Body of pancreas (tissue), 4 donors: ENCODE results near the gene PBX1. TPM values are rescaled to one million over a fixed set of nuclear protein-coding genes. Genes with fewer than 3 reads are reported as not detected.

Experiments
- ATAC-seq: fragments of 150-250 bp; one replicate; pipeline ENCODE4 v1.9.1; 2016
- DNase-seq, 4 donors: peaks; one replicate each; pipeline ENCODE4 v3.0.0-alpha.2; 2019
- H3K27ac ChIP-seq, 4 donors: fragments of 200-600 bp; sonication (generic); 1 replicate in 3 of 4; 2 replicates in 1 of 4; pipeline versions ENCODE4 v1.5.1 to v1.6.1; 2016 to 2019; ENCODE audit warnings: mild to moderate bottlenecking in 1 of 4, mixed read lengths in 1 of 4, moderate library complexity in 1 of 4
- H3K27me3 ChIP-seq, 2 donors: fragments of 200-600 bp; sonication (generic); one replicate each; pipeline ENCODE4 v1.6.0; 2016; ENCODE audit warnings: mild to moderate bottlenecking in 1 of 2
- H3K36me3 ChIP-seq, 2 donors: fragments of 200-600 bp; sonication (generic); replicated peaks in 1 of 2; 2 replicates each; pipeline ENCODE4 v1.5.1; 2016; ENCODE audit warnings: low read depth in 2 of 2; ENCODE audit not compliant: insufficient read depth in 1 of 2
- H3K4me1 ChIP-seq: fragments of 200-600 bp; sonication (generic); one replicate; pipeline ENCODE4 v1.6.0; 2016
- H3K4me3 ChIP-seq, 2 donors: fragments of 200-600 bp; sonication (generic); 1 replicate in 1 of 2; 2 replicates in 1 of 2; pipeline ENCODE4 v1.5.1; 2016 to 2019
- H3K9me3 ChIP-seq, 3 donors: fragments of 200-600 bp; sonication (generic); 1 replicate in 2 of 3; 2 replicates in 1 of 3; pipeline ENCODE4 v1.5.1; 2016
- CTCF ChIP-seq, 7 experiments: fragments of 450-650 bp in 4 of 7; fragments of 200-600 bp in 3 of 7; sonication (generic) in 3 of 7; IDR thresholded peaks; one replicate each; pipeline ENCODE4 v1.5.1; 2016 to 2019; ENCODE audit warnings: antibody characterized with exemption in 7 of 7
- POLR2A ChIP-seq, 3 donors: fragments of 450-650 bp; IDR thresholded peaks; one replicate each; pipeline ENCODE4 v1.6.1; 2016; ENCODE audit warnings: antibody characterized with exemption in 3 of 3, mild to moderate bottlenecking in 2 of 3
- WGBS, 2 donors: methylation state at CpG; one replicate each; pipeline ENCODE4 v1.1.5; 2017; 5-methylcytosine and 5-hydroxymethylcytosine counted together
- intact Hi-C: fragments of 100-400 bp; cut with DNase I; formaldehyde crosslinking; loops from one replicate; pipeline ENCODE4 v1.15.1; 2023
- total RNA-seq, 2 donors: library from RNA; depleted of rRNA; stranded (reverse); fragments of >200 nt; gene quantifications; one replicate each; pipeline ENCODE4 v1.1.0, GENCODE V29; 2016

PBX1 gene
- total RNA-seq, 2 donors from 2014 or later: 83.1 to 111 TPM

- Histone ChIP-seq H3K27ac (no peak overlapping the region), H3K36me3 (no peaks in the 10 kb centered on the region), H3K4me3 (no peak overlapping the region), H3K9me3 (no peaks in the 10 kb centered on the region), H3K27me3 (no peaks in the 10 kb centered on the region), H3K4me1 (peaks cover 22% of the 10 kb centered on the region)
- ATAC-seq (no peak), DNase-seq (no peak)
- intact Hi-C loops: no loop called here
- TF ChIP-seq POLR2A (IDR thresholded peaks at IDR 0.05): no peak
- no peak for TF ChIP-seq CTCF (IDR thresholded peaks at IDR 0.05)
- 95 to 97% methylated on average over 8 of the region's 8 CpGs for WGBS, 2 donors
These were observed 177.2 kb downstream of the PBX1 start for GRCh38 chr1:164736137-164736536.

DNA sequence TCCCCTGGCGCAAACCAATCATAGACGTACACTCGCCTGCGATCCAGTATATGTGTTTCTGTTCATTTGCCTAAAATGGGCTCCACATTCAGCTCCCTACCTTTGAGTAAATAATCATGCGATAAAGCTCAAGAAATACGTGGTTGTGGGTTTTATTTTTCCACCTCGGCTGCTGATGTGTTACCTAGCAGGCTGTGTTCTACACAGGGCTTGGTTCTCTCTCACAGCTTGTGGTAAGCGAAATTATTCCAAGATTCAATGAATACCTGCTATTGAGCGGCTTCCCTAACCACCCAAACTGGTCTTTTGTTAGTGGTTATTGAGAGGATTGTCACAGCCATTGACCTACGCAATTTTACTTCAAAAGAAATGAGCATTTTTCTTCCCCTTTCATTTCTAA is 180.2 kb downstream of the PBX1 start:
- Histone ChIP-seq H3K4me1 (peaks cover 26% of the 10 kb centered on the region), H3K36me3 (no peaks in the 10 kb centered on the region), H3K27me3 (no peaks in the 10 kb centered on the region), H3K4me3 (no peak overlapping the region), H3K9me3 (no peaks in the 10 kb centered on the region), H3K27ac (no peak overlapping the region)
- WGBS, 2 donors: 72 to 79% methylated on average over 10 of the region's 10 CpGs
- DNase-seq: no peak
- TF ChIP-seq POLR2A (IDR thresholded peaks at IDR 0.05): no peak
- TF ChIP-seq CTCF (IDR thresholded peaks at IDR 0.05): no peak
- no peak for ATAC-seq
- intact Hi-C loops: no loop called here

DNA sequence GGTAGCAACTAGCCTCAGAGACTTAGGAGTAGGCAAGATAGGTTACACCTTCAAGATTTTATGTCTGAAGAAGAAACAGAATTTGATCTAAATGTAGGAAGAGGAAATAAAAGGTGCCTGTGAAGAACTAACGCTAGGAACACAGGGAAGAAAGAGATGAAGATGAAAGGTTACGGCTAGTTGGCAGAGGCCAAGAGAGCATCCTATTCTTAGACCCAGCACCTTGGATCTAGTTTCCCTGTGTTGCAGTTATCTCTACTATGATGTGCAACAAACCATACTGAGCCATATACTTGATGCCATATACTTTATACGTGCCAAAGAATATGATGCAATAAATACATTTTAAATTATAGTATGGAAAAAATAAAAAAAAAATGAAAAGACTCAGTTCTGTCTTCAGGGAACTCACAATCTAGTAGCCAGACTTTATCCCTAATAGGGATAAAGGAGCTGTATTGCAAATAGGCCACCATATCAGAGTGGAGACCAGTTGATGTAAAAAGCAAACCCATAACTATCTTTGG is 181.1 kb downstream of the PBX1 start:
- intact Hi-C loops: no loop called here
- no peak for ATAC-seq
- no peak for TF ChIP-seq CTCF (IDR thresholded peaks at IDR 0.05)
- no peak for TF ChIP-seq POLR2A (IDR thresholded peaks at IDR 0.05)
- H3K27me3 ChIP-seq: no peaks in the 10 kb centered on the region
- WGBS, 2 donors: 84 to 88% methylated on average over 3 of the region's 3 CpGs
- DNase-seq: no peak
- H3K4me1 ChIP-seq: peaks cover 26% of the 10 kb centered on the region
- H3K9me3 ChIP-seq: no peaks in the 10 kb centered on the region
- H3K36me3 ChIP-seq: no peaks in the 10 kb centered on the region
- no peak overlapping the region for H3K4me3 ChIP-seq
- peak overlapping the region in 1 of 4 donors; percentile 7 for H3K27ac ChIP-seq

DNA sequence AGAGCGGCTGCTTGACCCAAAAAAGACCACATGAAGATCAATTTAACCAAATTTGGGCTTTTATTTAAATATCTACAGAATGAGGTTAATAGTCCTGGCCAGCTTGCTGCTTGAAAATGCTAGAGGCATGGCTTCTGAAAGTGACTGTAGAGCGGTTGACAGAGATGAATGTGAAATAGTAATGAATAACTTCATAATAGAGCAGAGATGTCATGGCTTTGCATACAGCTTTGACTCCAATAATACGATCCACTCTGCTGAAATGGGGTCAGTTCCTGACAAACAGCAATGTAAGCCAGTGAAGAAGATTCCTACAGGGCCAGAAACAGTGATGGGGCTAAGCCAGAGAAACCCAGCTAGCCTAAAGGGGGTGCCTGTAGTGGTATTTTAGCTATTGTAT is 183.8 kb downstream of the PBX1 start:
- Histone ChIP-seq H3K9me3 (no peaks in the 10 kb centered on the region), H3K27me3 (no peaks in the 10 kb centered on the region), H3K27ac (no peak overlapping the region), H3K36me3 (no peaks in the 10 kb centered on the region), H3K4me3 (no peak overlapping the region), H3K4me1 (peaks cover 33% of the 10 kb centered on the region)
- 86 to 93% methylated on average over 3 of the region's 3 CpGs for WGBS, 2 donors
- no peak for ATAC-seq
- TF ChIP-seq POLR2A (IDR thresholded peaks at IDR 0.05): no peak
- TF ChIP-seq CTCF (IDR thresholded peaks at IDR 0.05): no peak
- intact Hi-C loops: no loop called here
- no peak for DNase-seq

DNA sequence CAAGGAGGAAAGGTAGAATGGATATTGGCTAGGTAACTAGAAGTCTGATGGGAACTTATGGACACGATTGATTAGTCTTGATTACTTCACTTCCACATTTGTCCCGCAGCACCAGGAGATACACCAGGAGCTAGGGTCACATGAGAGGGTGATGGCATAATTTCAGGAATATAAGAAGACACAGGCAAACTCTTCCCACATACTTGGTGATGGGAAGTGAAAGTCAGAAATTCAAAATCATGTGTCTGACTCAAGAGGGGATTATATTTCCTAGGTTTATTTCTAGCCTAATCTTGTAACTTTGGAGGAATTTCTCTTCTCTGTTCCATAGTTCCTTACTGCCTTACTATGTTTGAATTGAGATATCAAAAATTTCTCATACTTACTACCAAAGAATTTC is 185.0 kb downstream of the PBX1 start:
- intact Hi-C loops: no loop called here
- no peaks in the 10 kb centered on the region for H3K9me3 ChIP-seq
- H3K27me3 ChIP-seq: no peaks in the 10 kb centered on the region
- TF ChIP-seq CTCF (IDR thresholded peaks at IDR 0.05) (no peak), POLR2A (IDR thresholded peaks at IDR 0.05) (no peak)
- DNase-seq (no peak), ATAC-seq (no peak)
- WGBS, 2 donors: 61 to 85% methylated on average over 2 of the region's 2 CpGs
- H3K27ac ChIP-seq: no peak overlapping the region
- H3K4me1 ChIP-seq: peaks cover 37% of the 10 kb centered on the region
- H3K36me3 ChIP-seq: no peaks in the 10 kb centered on the region
- H3K4me3 ChIP-seq: no peak overlapping the region
